ENCODE measurements around the gene HYI. TPM values are rescaled to one million over a fixed set of nuclear protein-coding genes. Genes with fewer than 3 reads are reported as not detected.

HYI gene
- total and polyA plus RNA-seq, 4 donors: 26.9 to 34.9 (median 29.8) TPM

DNA sequence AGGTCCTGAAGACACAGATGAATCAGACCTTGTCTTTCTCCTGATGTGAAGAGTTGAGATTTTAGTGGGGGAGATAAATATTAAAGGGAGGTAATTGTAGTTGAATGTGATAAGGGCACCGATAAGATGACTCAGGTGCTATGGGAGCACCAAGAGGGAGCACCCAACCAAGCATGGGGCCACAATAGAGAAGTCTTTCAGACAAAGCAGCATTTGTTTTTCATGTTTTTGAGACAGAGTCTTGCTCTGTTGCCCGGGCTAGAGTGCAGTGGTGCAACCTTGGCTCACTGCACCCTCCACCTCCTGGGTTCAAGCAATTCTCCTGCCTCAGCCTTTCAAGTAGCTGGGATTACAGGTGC is 47.9 kb downstream of the HYI start (continued):
- TF ChIP-seq, protein P1, sequence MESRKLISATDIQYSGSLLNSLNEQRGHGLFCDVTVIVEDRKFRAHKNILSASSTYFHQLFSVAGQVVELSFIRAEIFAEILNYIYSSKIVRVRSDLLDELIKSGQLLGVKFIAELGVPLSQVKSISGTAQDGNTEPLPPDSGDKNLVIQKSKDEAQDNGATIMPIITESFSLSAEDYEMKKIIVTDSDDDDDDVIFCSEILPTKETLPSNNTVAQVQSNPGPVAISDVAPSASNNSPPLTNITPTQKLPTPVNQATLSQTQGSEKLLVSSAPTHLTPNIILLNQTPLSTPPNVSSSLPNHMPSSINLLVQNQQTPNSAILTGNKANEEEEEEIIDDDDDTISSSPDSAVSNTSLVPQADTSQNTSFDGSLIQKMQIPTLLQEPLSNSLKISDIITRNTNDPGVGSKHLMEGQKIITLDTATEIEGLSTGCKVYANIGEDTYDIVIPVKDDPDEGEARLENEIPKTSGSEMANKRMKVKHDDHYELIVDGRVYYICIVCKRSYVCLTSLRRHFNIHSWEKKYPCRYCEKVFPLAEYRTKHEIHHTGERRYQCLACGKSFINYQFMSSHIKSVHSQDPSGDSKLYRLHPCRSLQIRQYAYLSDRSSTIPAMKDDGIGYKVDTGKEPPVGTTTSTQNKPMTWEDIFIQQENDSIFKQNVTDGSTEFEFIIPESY (IDR thresholded peaks at IDR 0.05): no peak
- no peak for TF ChIP-seq NR2F2 (IDR thresholded peaks at IDR 0.05)
- TF ChIP-seq, protein P2, sequence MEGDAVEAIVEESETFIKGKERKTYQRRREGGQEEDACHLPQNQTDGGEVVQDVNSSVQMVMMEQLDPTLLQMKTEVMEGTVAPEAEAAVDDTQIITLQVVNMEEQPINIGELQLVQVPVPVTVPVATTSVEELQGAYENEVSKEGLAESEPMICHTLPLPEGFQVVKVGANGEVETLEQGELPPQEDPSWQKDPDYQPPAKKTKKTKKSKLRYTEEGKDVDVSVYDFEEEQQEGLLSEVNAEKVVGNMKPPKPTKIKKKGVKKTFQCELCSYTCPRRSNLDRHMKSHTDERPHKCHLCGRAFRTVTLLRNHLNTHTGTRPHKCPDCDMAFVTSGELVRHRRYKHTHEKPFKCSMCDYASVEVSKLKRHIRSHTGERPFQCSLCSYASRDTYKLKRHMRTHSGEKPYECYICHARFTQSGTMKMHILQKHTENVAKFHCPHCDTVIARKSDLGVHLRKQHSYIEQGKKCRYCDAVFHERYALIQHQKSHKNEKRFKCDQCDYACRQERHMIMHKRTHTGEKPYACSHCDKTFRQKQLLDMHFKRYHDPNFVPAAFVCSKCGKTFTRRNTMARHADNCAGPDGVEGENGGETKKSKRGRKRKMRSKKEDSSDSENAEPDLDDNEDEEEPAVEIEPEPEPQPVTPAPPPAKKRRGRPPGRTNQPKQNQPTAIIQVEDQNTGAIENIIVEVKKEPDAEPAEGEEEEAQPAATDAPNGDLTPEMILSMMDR (IDR thresholded peaks at IDR 0.05; ENCODE audit: low read depth, low read length, missing input control): no peak
- TF ChIP-seq HNF4G (IDR thresholded peaks at IDR 0.05): no peak

DNA sequence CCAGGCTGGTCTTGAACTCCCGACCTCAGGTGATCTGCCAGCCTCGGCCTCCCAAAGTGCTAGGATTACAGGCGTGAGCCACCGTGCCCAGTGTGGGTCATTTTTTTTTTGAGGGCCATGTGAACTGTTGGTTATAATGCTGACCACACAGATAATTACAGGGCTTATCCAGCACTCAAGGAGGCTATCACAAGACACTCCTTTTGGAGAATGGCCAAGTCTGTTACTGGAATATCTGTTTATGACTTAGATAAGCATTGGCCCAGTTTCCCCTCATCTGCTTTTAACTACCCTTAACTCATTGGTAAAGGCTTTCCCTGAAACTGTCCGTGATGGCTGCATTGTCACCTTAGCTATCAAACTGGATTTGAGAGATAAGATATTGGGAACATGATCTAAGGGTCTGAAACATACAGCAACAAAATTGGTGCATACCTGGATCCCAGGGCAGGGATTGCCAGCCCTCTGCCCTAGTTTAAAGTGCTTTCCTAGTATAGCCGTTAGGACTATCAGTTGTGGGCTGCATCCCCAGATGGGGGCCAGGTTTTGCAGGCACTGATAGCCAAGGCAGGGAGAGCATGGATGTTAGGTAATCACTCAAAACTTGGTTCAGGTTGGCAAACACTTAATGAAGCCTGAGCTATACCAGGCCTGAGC is 48.4 kb downstream of the HYI start:
- H3K27ac ChIP-seq (ENCODE audit: low read depth in 1 of 2, low read length in 2 of 2): no peak overlapping the region
- H3K9ac ChIP-seq (ENCODE audit: low read depth in 1 of 2, low read length in 2 of 2): no peak overlapping the region
- peaks cover 6 to 44% (median 16%) of the 10 kb centered on the region in 4 donors for H3K36me3 ChIP-seq (ENCODE audit: control insufficient read depth in 4 of 4, insufficient read depth in 3 of 4, low read depth in 1 of 4, low read length in 3 of 4)
- DNase-seq (ENCODE audit: low spot score): no peak
- H3K9me3 ChIP-seq (ENCODE audit: control insufficient read depth in 4 of 4, low read length in 3 of 4): no peaks in the 10 kb centered on the region
- no peaks in the 10 kb centered on the region for H3K4me1 ChIP-seq (ENCODE audit: control insufficient read depth in 4 of 4, insufficient read depth in 4 of 4, low read length in 3 of 4)
- no peak for TF ChIP-seq YY1 (IDR thresholded peaks at IDR 0.05)
- no peak for TF ChIP-seq EGR1 (IDR thresholded peaks at IDR 0.05; ENCODE audit: low read depth in 2 of 2)
- no peak for TF ChIP-seq RAD21 (IDR thresholded peaks at IDR 0.05)
- no peak for TF ChIP-seq GABPA (IDR thresholded peaks at IDR 0.05 in 1 of 2, conservative IDR thresholded peaks at IDR 0.05 in 1 of 2)
- TF ChIP-seq, protein P3, sequence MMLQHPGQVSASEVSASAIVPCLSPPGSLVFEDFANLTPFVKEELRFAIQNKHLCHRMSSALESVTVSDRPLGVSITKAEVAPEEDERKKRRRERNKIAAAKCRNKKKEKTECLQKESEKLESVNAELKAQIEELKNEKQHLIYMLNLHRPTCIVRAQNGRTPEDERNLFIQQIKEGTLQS (IDR thresholded peaks at IDR 0.05): no peak
- TF ChIP-seq, protein P1 (IDR thresholded peaks at IDR 0.05): no peak
- TF ChIP-seq RXRA (IDR thresholded peaks at IDR 0.05): no peak
- TF ChIP-seq, protein P2 (IDR thresholded peaks at IDR 0.05; ENCODE audit: low read depth, low read length, missing input control): no peak
- TF ChIP-seq, protein P4, sequence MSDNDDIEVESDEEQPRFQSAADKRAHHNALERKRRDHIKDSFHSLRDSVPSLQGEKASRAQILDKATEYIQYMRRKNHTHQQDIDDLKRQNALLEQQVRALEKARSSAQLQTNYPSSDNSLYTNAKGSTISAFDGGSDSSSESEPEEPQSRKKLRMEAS (IDR thresholded peaks at IDR 0.05): no peak
- no peak for TF ChIP-seq HNF4A (conservative IDR thresholded peaks at IDR 0.05)
- TF ChIP-seq NR2F2 (IDR thresholded peaks at IDR 0.05): no peak
- no peak overlapping the region for H3K4me3 ChIP-seq (ENCODE audit: low read depth in 1 of 3, low read length in 3 of 3)
- 79% methylated on average over 6 of the region's 6 CpGs for WGBS
- no peaks in the 10 kb centered on the region for H3K27me3 ChIP-seq (ENCODE audit: control insufficient read depth in 4 of 4, insufficient read depth in 4 of 4, low read length in 3 of 4)

Measured in liver (tissue), 9 donors.